DND-41 (cell line): ENCODE measurements around the gene SLC66A2.

Source experiments
- EZH2 ChIP-seq: IDR thresholded peaks from 3 replicates; pipeline ENCODE4 v1.6.1; 2012; ENCODE audit warnings: borderline replicate concordance, low read depth, mild to moderate bottlenecking, moderate library complexity, low read length, inconsistent platforms; ENCODE audit not compliant: severe bottlenecking
- TF ChIP-seq, protein P1 (sequence below): IDR thresholded peaks from 2 replicates; pipeline ENCODE4 v1.5.1; 2012; ENCODE audit warnings: borderline replicate concordance, low read length, moderate library complexity, mild to moderate bottlenecking; ENCODE audit not compliant: poor library complexity, severe bottlenecking; ENCODE audit errors: extremely low read depth

DNA sequence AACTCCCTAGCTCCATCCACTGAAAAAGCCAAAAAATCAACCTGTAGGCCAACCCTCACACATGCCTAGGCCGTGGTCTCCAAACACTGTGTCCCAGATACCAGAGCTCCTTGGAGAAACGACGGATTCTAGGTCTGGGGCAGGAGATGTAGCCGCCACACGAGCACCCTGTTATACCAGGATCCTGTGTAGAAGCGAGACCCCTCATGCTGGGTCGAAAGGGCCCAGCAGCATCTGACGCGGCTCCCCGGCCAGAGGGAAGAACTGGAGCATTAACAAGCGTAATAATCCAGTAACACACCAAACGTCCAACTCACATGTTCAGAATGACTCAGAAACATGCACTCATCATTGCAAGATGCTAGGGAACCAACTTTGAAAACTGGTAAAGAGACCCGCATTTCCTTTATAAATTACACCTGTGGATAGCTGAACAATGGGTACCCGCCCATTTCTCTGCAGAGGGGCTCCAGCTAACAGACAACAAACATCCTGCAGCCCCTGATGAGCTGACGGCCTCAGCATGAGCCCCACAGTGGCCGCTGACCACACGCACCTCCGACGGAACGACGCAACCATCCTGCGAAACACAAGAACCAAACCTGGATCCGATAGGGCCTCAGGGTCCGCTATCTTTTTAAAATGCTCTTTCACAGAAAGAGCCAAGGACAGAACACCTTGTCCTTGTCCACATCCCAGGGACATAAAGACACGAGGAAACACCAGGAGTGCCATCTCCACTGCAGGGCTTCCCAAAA lies 14.2 kb downstream of the SLC66A2 start:
- no peak for TF ChIP-seq EZH2
- TF ChIP-seq, protein P1, sequence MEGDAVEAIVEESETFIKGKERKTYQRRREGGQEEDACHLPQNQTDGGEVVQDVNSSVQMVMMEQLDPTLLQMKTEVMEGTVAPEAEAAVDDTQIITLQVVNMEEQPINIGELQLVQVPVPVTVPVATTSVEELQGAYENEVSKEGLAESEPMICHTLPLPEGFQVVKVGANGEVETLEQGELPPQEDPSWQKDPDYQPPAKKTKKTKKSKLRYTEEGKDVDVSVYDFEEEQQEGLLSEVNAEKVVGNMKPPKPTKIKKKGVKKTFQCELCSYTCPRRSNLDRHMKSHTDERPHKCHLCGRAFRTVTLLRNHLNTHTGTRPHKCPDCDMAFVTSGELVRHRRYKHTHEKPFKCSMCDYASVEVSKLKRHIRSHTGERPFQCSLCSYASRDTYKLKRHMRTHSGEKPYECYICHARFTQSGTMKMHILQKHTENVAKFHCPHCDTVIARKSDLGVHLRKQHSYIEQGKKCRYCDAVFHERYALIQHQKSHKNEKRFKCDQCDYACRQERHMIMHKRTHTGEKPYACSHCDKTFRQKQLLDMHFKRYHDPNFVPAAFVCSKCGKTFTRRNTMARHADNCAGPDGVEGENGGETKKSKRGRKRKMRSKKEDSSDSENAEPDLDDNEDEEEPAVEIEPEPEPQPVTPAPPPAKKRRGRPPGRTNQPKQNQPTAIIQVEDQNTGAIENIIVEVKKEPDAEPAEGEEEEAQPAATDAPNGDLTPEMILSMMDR, result no peak
